KMS-11 (cell line): ENCODE data around the gene DDX31.

Source experiments
- H2AFZ ChIP-seq: fragments of 200-600 bp; sonication (generic); 2 replicates; pipeline ENCODE4 v1.6.1; 2016; ENCODE audit warnings: antibody characterized with exemption, mixed run types, low read depth
- H3K27ac ChIP-seq: fragments of 200-600 bp; sonication (generic); 2 replicates; pipeline ENCODE4 v1.6.1; 2016; ENCODE audit warnings: mild to moderate bottlenecking, mixed run types
- H3K27me3 ChIP-seq: fragments of 200-600 bp; sonication (generic); 2 replicates; pipeline ENCODE4 v1.6.1; 2017; ENCODE audit warnings: mild to moderate bottlenecking, low read depth, mixed run types, moderate library complexity; ENCODE audit not compliant: insufficient read depth
- H3K36me3 ChIP-seq: fragments of 200-600 bp; sonication (generic); 2 replicates; pipeline ENCODE4 v1.6.1; 2017; ENCODE audit warnings: mild to moderate bottlenecking, mixed run types; ENCODE audit not compliant: insufficient read depth
- H3K4me1 ChIP-seq: fragments of 200-600 bp; sonication (generic); 2 replicates; pipeline ENCODE4 v1.6.1; 2016; ENCODE audit warnings: mild to moderate bottlenecking, low read depth, mixed run types; ENCODE audit not compliant: poor library complexity, severe bottlenecking
- H3K4me2 ChIP-seq: fragments of 200-600 bp; sonication (generic); 2 replicates; pipeline ENCODE4 v1.7.0; 2016; ENCODE audit warnings: mild to moderate bottlenecking, mixed run types
- H3K4me3 ChIP-seq: fragments of 200-600 bp; sonication (generic); IDR thresholded peaks from 2 replicates; pipeline ENCODE4 v1.6.1; 2017; ENCODE audit warnings: low read depth, low read length, mixed read lengths; ENCODE audit not compliant: insufficient read depth
- H3K79me2 ChIP-seq: fragments of 200-600 bp; sonication (generic); 2 replicates; pipeline ENCODE4 v1.6.1; 2016; ENCODE audit warnings: low read depth, mixed run types; ENCODE audit not compliant: insufficient read depth
- H3K9ac ChIP-seq: fragments of 200-600 bp; sonication (generic); 2 replicates; pipeline ENCODE4 v1.6.1; 2016; ENCODE audit warnings: mild to moderate bottlenecking, mixed run types
- H4K20me1 ChIP-seq: fragments of 200-600 bp; sonication (generic); 2 replicates; pipeline ENCODE4 v1.6.1; 2016; ENCODE audit warnings: mild to moderate bottlenecking, mixed run types; ENCODE audit not compliant: insufficient read depth
- CTCF ChIP-seq: fragments of 200-600 bp; sonication (generic); conservative IDR thresholded peaks from 2 replicates; pipeline ENCODE4 v1.6.1; 2017; ENCODE audit warnings: low read depth, mild to moderate bottlenecking, antibody characterized with exemption, low read length, moderate library complexity, mixed read lengths

The DDX31 gene

GRCh38 chr9:132703336-132703735 is 33.6 kb upstream of the DDX31 start:
- Histone ChIP-seq H3K4me2 (no peak overlapping the region), H3K27ac (no peak overlapping the region), H3K4me1 (no peaks in the 10 kb centered on the region), H4K20me1 (no peaks in the 10 kb centered on the region), H3K4me3 (no peak overlapping the region), H3K79me2 (no peaks in the 10 kb centered on the region), H3K36me3 (no peaks in the 10 kb centered on the region; the same call in 1 of the 2 replicates), H3K27me3 (no peaks in the 10 kb centered on the region), H2AFZ (no peak overlapping the region), H3K9ac (no peak overlapping the region)
- no peak for TF ChIP-seq CTCF

- Histone ChIP-seq H3K4me2 (no peak overlapping the region), H3K27ac (no peak overlapping the region), H3K79me2 (no peaks in the 10 kb centered on the region), H3K36me3 (no peaks in the 10 kb centered on the region; the same call in 1 of the 2 replicates), H3K9ac (no peak overlapping the region), H2AFZ (no peak overlapping the region), H3K27me3 (no peaks in the 10 kb centered on the region), H4K20me1 (no peaks in the 10 kb centered on the region), H3K4me1 (no peaks in the 10 kb centered on the region), H3K4me3 (no peak overlapping the region)
- TF ChIP-seq CTCF = no peak
Measured at GRCh38 chr9:132702254-132702653, 32.5 kb upstream of the DDX31 start.

GRCh38 chr9:132699956-132700355 is 30.2 kb upstream of the DDX31 start:
- no peak overlapping the region for H2AFZ ChIP-seq
- H3K27ac ChIP-seq = no peak overlapping the region
- H3K79me2 ChIP-seq = no peaks in the 10 kb centered on the region
- H3K4me3 ChIP-seq = no peak overlapping the region
- H3K4me1 ChIP-seq = no peaks in the 10 kb centered on the region
- no peak overlapping the region for H3K4me2 ChIP-seq
- no peak for TF ChIP-seq CTCF
- H3K9ac ChIP-seq = no peak overlapping the region
- no peaks in the 10 kb centered on the region for H3K27me3 ChIP-seq
- no peaks in the 10 kb centered on the region for H4K20me1 ChIP-seq
- H3K36me3 ChIP-seq = no peaks in the 10 kb centered on the region; the same call in 1 of the 2 replicates

GRCh38 chr9:132698989-132699388 is 29.2 kb upstream of the DDX31 start:
- H3K36me3 ChIP-seq = no peaks in the 10 kb centered on the region; the same call in 1 of the 2 replicates
- H3K9ac ChIP-seq = no peak overlapping the region
- TF ChIP-seq CTCF = no peak
- no peak overlapping the region for H3K4me2 ChIP-seq
- H4K20me1 ChIP-seq = no peaks in the 10 kb centered on the region
- no peak overlapping the region for H3K27ac ChIP-seq
- no peaks in the 10 kb centered on the region for H3K79me2 ChIP-seq
- H3K4me3 ChIP-seq = no peak overlapping the region
- no peaks in the 10 kb centered on the region for H3K4me1 ChIP-seq
- H3K27me3 ChIP-seq = no peaks in the 10 kb centered on the region
- H2AFZ ChIP-seq = no peak overlapping the region
